Measurements from ENCODE around the gene PIK3C3. TPM values are rescaled to one million over a fixed set of nuclear protein-coding genes. Genes with fewer than 3 reads are reported as not detected.
A peak's percentile ranks its signal among the peaks of the same experiment; 100 is the strongest.
"Not testable (repeated sequence)": the region's sequence is repeated elsewhere in the genome, so short reads cannot be mapped to it uniquely, and the experiment has no call there.

The PIK3C3 gene
- total RNA-seq, 1 donor from 2014 or later, result 17.5 TPM

DNA sequence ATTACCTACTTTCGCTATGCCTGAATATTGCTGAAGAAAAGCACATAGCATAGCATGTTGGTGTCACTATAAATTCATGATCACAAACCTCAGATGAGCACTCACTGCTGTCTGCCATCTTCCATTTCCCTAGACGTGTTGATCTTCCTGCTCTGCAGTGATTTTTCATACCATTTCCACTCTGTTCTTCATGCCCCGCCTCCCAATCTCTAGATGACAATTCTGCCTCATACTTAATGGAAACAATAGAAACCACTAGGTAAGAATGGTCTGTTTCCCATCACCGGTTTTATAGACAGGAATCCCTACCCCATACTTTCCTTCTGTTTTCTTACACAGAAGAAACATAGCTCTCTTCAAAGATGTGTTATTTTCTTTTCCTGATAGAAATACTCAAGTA is 63.8 kb downstream of the PIK3C3 start:
- DNase-seq (ENCODE audit: low spot score), result no peak
- no peak for ATAC-seq

DNA sequence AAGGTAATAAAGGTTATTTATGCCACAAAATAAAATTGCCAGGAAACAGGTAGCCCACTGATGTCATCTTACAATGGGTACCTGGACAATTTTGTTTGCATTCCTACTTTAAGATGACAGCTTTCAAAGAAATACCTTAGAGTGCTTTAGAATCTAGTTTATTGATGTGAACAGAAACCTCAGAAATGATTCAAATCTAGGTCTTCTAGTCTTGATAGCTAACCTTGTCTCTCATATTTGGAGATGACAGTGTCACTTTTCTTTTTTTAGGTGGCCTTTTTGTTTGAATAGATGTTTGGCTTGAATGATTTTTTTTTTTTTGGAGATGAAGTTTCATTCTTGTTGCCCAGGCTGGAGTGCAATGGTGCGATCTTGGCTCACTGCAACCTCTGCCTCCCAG is 69.1 kb downstream of the PIK3C3 start:
- no peak for DNase-seq (ENCODE audit: low spot score)
- ATAC-seq, result no peak

GRCh38 chr18:42025491-42025890 is 70.5 kb downstream of the PIK3C3 start:
- ATAC-seq (no peak), DNase-seq (ENCODE audit: low spot score) (no peak)

- no peak for ATAC-seq
Measured at GRCh38 chr18:42025974-42026625, 71.1 kb downstream of the PIK3C3 start.

DNA sequence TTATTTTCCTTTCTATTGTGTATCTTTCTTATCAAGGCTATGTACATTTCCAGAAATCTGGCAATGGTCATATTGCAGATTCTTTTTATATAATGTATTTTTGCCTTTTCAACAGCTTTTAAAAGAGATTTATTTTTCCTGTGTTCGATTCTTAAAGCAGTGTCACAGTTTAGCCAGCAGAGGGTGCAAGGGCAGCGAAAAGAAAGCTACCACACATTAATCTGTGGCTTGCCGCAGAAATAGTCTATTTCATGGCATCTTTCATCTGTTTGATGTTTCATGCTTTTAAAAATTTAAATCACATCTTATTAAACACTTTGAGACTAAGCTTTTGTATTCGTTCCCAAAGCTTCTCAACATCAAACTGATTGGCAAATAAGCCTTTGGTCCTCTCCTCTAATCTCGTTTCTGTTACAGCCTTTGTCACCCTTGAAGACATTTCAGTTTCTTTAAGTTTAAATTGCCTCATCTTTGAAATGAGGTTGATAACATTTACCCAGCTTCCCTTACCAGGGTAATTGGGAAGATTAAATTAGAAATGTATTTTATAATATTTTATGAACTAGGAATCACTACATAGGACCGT is 73.3 kb downstream of the PIK3C3 start:
- peak; percentile 85 for ATAC-seq

More at GRCh38 chr18:42025974-42026625, 71.1 kb downstream of the PIK3C3 start:
- DNase-seq (ENCODE audit: low spot score), result no peak

GRCh38 chr18:42029092-42029491 is 74.1 kb downstream of the PIK3C3 start:
- ATAC-seq (no peak), DNase-seq (ENCODE audit: low spot score) (no peak)

More for the DNA sequence above, 73.3 kb downstream of the PIK3C3 start:
- DNase-seq (ENCODE audit: low spot score), result no peak

DNA sequence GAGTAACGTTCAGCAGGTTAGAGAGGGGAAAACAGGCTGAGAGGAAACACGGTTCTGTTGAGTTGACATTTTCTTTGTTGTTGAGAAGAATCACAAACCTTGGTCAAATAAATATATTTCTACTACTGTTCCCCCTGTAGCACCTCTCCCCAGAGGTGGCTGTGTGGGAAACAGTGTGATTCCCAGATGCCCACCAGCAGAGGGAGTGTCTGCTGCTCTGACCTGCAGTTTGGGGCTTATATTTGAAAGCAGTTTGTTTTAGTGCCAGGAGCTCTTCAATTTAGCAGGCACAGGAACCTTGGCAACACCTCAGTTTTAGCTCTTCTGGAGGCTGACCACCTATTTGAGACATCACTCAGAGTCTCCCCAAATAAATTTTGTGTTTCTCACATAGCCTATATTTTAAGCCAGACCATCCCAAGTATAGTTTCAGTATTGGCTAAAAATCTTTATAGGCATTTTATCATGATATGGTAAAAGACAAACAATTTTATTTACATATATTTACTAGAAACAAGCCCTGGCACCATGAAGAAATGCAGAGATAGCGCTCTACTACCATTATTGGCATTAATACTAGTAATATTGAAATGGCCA is 75.7 kb downstream of the PIK3C3 start:
- ATAC-seq (peak; percentile 74), DNase-seq (ENCODE audit: low spot score) (no peak)

GRCh38 chr18:42032447-42032846 is 77.4 kb downstream of the PIK3C3 start:
- DNase-seq (ENCODE audit: low spot score) (no peak), ATAC-seq (no peak)

DNA sequence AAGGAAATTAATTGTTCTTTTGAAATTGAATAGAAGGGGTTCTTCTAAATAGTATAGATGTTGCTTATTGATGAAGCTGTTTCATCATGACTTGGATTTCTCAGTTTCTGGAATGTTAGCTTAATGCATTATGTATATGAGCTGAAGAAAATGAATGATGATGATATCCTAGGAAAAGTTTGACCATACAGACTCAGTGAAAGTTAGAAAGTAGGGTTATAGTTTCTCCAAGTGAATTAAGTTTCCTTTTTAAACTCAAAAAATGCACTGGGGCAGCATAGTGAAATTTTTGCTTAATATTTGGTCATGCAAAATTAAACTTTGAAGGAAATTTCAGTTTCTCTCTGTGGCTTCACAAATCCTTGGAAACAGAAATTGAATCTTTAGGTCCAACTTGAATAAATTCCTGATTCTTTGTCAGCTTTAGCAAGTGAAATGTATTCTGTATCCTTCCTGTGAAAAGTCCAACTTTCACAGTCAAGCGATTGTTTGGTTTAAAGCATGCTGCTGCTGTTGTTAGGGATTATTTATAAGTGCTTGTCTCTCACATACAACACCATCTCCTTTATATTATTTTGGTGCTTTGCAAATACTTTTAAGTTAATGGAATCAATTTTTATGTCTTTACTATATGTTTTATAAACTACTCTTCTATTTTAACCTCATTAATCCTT is 78.2 kb downstream of the PIK3C3 start:
- DNase-seq (ENCODE audit: low spot score) (no peak), ATAC-seq (no peak)

- DNase-seq (ENCODE audit: low spot score), result no peak
Measured at GRCh38 chr18:42038936-42039335, 83.9 kb downstream of the PIK3C3 start.

DNA sequence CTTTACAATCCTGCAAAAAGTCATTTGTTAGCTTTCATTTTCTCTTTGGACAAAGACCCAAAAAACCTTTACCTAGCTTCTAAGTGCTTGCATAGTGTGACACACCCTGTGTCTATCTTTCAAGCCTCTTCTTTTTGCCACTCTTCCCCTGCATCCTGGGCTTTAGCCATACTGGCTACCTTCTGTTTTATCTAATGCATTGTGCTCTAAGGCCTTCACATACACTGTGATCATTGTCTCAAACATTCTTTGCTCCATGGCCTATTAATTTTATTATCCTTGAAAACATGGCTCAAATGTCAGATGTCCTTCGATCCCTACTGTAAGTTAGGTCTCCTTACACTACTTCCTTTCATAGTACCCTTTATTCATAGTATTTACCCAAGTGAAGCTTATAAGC is 84.4 kb downstream of the PIK3C3 start:
- DNase-seq (ENCODE audit: low spot score) (no peak), ATAC-seq (no peak)

More at GRCh38 chr18:42038936-42039335, 83.9 kb downstream of the PIK3C3 start:
- ATAC-seq, result no peak

GRCh38 chr18:42041793-42042192 is 86.8 kb downstream of the PIK3C3 start:
- ATAC-seq, result no peak

GRCh38 chr18:42045346-42045745 is 90.3 kb downstream of the PIK3C3 start:
- DNase-seq (ENCODE audit: low spot score) (no peak), ATAC-seq (no peak)

More at GRCh38 chr18:42041793-42042192, 86.8 kb downstream of the PIK3C3 start:
- no peak for DNase-seq (ENCODE audit: low spot score)

GRCh38 chr18:42047721-42048120 is 92.7 kb downstream of the PIK3C3 start:
- no peak for DNase-seq (ENCODE audit: low spot score)
- no peak for ATAC-seq

GRCh38 chr18:42048158-42048557 is 93.1 kb downstream of the PIK3C3 start:
- ATAC-seq (peak; percentile 53), DNase-seq (ENCODE audit: low spot score) (no peak)

DNA sequence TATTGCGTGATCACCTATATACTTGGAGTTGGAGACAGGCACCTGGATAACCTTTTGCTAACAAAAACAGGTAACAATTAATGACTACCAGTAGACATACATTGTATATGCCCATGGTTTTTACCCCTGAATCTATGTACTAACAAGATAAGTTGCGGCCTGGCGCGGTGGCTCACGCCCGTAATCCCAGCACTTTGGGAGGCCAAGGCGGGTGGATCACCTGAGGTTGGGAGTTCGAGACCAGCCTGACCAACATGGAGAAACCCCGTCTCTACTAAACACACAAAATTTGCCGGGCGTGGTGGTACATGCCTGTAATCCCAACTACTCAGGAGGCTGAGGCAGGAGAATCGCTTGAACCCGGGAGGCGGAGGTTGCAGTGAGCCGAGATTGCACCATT is 94.5 kb downstream of the PIK3C3 start:
- not testable (repeated sequence) for ATAC-seq; DNase-seq (ENCODE audit: low spot score)

DNA sequence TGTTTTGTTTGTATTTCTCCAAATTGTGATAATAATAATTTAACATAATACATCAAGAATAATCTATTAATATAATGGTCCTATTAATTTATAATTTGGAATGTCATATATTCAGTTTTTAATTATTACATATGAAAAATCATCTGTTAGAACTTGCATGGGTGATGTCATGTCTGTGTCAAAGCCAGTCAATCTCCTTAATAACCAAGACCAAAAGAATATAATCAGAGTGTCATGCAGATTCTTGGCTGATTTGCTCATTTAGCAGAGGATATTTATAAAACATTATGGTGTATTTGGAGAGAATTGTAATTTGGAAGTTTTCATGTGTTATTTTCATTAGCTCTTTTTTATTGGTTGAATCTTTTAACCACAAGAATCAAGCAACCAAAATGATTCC is 96.4 kb downstream of the PIK3C3 start:
- ATAC-seq (no peak), DNase-seq (ENCODE audit: low spot score) (no peak)

GRCh38 chr18:42052122-42052708 is 97.2 kb downstream of the PIK3C3 start:
- DNase-seq (ENCODE audit: low spot score) (no peak), ATAC-seq (peak; percentile 30)

DNA sequence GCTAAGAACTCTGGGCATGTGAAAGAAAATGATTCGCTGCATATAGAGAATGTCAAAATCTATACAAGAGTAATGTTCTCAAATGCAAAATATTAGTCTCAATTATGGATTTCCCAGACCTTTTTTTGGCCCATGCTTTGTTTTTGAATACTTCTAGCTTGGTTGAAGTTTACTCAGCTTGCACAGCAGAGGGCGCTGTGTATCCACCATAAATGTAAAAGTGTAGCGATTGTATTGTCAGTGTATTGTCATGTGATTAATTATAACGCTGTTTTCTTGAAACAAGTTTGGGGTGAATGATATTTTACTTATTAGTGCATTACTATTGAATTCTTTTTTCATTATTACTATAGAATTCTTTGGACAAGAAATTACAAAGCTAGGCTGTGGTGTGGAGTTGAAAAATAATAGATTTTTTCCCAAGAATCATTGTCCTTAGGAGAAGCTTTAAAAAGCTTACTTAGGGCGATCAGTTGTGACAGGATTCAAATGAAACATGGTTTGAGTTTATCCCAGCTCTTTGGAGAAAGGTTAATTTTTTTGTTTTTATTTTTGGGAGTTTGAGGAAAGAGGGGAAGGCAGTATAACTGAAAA is 98.3 kb downstream of the PIK3C3 start:
- DNase-seq (ENCODE audit: low spot score), result peak; percentile 48
- peak; percentile 97 for ATAC-seq

DNA sequence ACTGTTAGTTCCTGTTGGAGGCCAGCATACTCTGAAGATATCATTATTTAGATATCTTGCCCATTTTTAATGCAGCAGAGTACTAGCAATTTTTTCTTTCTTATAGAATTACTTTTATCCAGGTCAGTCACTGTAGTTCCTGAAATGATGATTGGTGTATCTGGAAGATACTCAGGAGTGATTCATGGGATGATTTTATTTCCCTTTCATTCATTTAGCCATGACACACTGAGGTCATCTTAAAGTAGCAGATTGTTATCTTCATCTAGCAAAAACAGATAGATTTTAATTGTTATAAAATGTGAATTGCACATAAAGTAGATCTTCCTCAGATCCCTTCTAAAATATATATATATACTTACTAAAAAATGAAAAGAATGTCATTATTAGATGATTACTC is 109.1 kb downstream of the PIK3C3 start:
- no peak for DNase-seq (ENCODE audit: low spot score)
- no peak for ATAC-seq

DNA sequence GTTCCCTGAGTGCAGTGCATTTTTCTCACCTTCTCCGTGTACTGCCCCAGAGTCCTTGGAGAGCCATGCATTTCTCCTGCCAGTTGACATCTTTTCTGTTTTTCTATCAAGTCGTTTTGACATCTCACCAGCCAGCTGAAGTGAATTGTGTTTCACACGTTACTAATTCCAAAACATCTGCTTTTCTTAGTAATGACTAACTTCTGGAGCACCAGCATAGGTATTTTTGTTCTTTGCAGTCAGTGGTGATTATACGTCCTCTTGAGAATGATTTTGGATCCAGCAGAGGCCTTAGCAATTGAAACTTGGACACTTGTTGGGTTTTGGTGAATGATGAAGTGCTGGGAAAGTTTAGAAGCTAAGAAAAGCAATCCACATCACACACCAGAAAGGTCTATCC is 112.5 kb downstream of the PIK3C3 start:
- ATAC-seq (no peak), DNase-seq (ENCODE audit: low spot score) (no peak)

All from left lobe of liver (tissue), 2 donors.